HG03280 (cell line): ENCODE measurements around the gene F5.
A peak's percentile ranks its signal among the peaks of the same experiment; 100 is the strongest.

Experiments used
- ATAC-seq: cut with Tn5 transposase; IDR thresholded peaks from one replicate; pipeline ENCODE4 v1.9.1; 2021; ENCODE audit warnings: mild to moderate bottlenecking, moderate library complexity; ENCODE audit not compliant: unreplicated experiment

The F5 gene

DNA sequence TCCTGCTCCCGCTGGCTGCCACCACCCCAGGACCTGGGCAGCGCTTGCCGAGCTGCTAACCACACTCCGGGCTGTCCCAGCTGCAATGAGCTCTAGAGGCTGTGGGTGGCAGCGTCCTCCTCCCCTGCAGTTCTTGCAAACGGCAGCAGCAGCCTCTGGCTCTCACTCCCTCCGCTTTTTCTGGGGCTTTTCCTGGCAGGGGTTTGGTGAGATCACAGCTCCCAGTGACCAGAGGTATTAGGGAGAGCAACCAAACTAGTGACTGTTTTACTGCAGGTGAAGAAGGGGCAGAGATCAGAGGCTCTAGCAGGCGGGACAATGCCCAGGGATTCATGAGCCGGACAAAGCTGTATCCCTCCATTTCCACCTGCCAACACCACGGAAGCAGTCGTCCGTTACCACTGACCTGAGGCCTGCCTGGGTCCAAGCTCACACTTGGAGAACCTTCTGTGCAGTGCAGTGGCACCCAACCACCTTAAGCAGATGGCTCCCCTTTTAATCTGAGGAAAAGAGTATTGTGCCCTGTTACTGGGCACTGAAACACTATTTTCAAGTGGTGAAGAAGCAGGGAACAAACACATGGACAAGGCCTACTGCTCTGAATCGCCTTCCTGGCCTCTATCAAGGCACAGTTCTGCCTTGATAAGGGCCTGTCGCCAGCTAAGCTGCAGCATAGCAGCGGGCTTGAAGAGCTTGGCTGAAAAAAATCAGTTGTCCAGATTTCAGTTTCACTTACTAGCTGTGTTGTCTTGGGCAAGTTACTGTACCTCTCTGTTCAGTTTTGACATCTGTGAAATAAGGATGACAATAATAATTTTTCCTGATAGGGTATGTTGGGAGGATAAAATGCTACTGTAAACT, at the start of gene F5:
Gene F5, minus strand, starts transcription at position 87 of the 861 bp plus-strand sequence. CDS start 95 bp downstream, outside the sequence.
- no peak for ATAC-seq

GRCh38 chr1:169634877-169635276, 48.6 kb upstream of the F5 start:
- no peak for ATAC-seq

- no peak for ATAC-seq
Observed at GRCh38 chr1:169634145-169634544, 47.9 kb upstream of the F5 start.

DNA sequence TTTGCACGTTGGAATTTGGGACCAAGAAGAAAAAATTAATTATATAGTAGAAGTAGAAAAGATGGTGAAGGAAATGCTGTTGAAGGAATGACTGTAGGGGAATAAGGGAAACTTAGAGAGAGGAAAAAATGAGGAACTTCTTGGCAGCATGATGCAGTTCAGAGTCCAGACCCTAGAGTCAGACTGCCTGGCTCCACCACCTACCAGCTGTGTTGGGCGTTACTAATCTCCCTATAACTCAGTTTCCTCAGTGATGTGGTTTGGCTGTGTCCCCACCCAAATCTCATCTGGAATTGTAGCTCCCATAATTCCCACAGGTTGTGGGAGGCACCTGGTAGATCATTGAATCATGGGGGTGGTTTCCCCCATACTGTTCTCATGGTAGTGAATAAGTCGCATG, 45.0 kb upstream of the F5 start:
- no peak for ATAC-seq

DNA sequence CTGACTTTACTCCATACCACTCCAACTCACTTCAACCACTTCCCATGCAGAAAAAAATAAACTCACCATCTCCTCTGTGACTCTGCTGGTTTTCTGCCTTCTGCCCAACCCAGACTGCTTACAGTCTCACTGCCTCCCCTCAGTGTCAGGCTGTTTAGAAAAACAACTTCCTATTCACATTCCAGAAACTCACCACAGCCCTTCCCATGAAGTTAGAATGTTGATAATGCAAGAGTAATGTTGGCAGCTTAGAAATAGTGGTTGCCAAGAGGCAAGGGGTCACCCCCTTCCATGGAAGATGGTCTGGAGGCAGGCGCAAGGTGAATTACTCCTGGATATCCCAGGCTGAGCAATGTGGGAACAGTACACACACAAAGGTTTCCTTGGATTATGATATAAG, 43.7 kb upstream of the F5 start, which contains the start of gene SELP:
Gene SELP, minus strand, starts transcription at position 119 of the 400 bp plus-strand sequence. Its CDS starts 50 bp downstream, at position 69.
- no peak for ATAC-seq

GRCh38 chr1:169624912-169625311, 38.6 kb upstream of the F5 start:
- no peak for ATAC-seq

GRCh38 chr1:169624122-169624521, 37.8 kb upstream of the F5 start:
- no peak for ATAC-seq

DNA sequence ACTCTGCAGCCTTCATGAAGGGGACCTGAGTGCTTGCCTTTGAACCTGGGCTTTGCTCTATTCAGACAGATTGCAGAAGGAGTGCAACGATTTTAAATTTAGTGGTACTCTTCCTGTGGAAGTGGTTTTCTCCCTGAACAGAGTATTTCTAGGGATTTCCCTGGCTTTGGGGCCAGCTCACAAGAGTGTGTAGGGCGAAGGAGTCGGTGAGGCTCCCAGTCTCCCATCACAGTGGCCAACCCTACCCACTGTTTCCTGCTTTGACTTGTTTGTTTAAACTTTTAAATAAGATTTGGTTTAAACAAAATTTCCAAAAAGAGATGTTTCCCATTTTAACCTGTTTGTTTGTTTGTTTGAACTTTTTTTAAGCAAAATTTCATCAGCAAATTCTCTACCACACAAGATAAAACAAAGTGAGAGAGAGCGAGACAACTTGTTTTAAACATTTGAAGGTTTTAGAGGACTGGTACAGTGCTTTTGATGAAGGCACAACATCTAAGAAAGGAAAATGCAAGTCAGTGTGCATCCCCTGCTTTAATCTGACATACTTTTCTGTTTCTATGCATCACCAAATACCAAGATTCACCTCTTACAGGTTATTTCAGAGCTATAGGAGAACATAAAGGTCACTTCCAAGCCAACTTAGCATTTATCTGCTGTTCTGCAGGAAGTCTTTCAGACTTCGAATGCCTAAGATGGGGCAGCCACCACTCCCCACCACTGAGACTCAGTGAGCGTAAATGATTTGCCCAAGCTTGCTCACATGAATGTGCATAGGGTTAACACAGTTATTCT, 37.0 kb upstream of the F5 start:
- no peak for ATAC-seq

- ATAC-seq: no peak
Observed at GRCh38 chr1:169620565-169620964, 34.3 kb upstream of the F5 start.

- no peak for ATAC-seq
Observed at GRCh38 chr1:169618367-169618766, 32.1 kb upstream of the F5 start.

GRCh38 chr1:169615803-169616202, 29.5 kb upstream of the F5 start:
- no peak for ATAC-seq

GRCh38 chr1:169610858-169611257, 24.6 kb upstream of the F5 start:
- ATAC-seq: no peak

DNA sequence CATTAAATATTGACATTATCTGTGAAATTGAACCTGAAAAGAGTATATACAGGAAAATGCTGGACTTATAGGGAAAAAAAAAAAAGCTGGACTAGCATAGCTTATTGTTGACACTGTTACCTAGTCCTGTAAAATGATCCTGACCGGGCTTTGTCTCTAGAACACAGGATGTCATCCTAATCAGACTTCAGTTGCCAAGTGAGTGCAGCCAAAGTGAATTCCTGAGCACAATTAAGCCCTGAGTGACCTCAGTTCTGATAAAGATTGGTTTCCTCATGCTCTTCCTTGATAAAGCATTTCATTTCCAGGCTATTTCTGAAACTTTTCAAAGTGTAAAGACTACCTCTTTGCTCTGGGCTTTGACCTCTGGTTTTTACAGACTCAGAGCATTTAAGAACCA, 23.8 kb upstream of the F5 start:
- no peak for ATAC-seq

- ATAC-seq: no peak
Observed at GRCh38 chr1:169608226-169608625, 21.9 kb upstream of the F5 start.

- ATAC-seq: no peak
Observed at GRCh38 chr1:169604781-169605560, 18.7 kb upstream of the F5 start.

- ATAC-seq: peak; percentile 57
Observed at GRCh38 chr1:169601096-169601881, 15.0 kb upstream of the F5 start.

DNA sequence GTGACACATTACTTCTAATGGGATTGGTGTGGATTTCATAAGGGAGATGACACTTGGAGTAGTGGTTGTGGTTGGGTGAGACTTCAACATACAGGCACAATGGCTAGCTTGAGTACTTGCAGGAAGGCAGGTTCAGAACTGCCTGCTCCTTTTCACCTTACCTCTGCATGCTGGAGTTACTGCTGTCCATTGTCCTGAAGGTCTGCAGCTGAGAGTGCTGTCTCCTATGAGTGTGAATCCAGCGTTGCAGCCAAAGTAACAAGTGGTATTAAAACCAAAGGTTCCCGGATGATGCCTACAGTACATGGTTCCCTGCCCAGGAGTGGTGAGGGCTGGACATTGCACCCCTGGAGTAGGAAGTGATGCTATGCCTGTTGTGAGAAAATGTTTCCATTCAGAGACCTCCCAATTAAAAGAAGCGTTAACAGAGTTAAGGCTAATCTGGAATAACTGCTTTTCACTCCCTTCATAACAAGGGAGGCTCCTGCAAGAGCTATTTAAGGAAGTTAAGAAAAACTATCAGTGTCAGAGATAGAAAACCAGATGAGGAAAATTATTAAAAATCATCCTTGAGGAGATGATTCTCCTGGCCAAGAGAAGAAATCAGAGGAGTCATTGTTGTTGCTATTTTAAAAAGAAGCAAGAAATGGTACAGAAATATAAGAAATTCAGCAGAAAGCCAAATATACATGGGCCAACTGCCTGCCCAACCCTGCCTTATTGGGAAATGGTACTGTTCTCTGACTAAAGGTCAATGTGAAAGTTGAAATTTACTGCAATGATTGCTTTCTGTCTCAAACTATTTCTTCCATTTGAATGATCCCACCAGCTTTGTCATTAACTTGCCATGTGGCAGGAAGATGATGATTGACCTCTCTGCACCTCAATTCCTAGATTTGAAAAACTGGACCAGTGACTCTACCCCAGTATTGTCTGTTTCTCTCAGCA, 9.8 kb upstream of the F5 start:
- ATAC-seq: no peak

DNA sequence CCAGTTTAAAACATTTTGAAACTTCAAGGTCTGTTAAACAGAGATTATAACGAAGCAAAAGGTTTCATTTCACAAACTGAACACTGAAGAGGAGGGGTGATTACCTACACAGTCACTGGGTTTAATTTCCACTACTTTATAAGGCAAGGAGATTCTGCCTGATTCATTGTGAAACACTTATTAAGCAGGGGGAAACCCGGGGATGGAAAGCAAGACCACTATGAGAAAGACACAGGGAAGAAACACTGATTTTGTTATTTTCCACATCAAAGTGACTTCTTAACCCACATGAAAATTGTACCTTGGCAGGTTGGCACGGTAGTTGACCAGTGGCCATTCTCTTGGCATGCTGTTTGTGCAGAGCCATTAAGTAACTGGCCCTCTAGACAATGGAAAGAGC, 8.1 kb upstream of the F5 start:
- no peak for ATAC-seq

GRCh38 chr1:169590932-169591331, 4.7 kb upstream of the F5 start:
- no peak for ATAC-seq
